ENCODE results near the gene PRMT1.

The PRMT1 gene

DNA sequence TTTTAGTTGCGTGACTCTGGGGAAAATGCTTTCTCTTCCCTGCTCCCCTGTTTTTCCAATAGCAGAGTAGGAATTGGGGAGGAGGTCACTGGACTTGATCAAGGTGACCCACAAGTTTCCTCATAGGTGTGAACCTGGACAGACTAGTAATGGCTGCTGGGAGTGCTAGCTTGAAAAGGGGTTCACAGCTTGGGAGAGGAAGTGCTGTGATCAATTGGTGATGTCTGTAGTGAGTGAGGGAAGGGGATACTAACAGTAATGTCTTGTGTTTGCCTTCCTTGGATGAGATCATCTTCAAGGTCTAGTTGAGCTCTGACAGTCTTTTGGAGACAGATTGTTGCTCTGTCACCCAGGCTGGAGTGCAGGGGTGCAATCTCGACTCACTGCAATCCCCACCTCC, 9.6 kb upstream of the PRMT1 start:
- FAIRE-seq, result no peak
- no peak for DNase-seq (ENCODE audit: low spot score)

DNA sequence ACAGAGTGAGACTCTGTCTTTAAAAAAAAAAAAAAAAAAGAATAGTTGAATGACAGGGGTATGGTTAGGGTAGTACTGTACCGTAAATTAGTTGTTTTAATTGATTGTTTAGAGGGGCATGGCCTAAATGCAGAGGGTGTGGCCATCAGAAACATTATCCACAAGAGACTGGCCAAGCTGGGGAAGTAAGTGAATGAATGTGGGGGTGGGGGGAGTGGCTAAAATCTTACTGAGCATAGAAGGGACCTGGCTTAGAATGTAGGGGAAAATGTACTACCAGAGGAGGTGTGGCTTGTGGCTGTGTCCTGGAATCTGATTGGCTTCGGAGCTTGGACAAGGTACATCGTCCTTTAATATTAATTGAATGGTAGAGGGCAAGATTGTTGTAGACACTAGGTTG, 7.6 kb upstream of the PRMT1 start:
- DNase-seq (ENCODE audit: low spot score), result no peak
- no peak for FAIRE-seq

DNA sequence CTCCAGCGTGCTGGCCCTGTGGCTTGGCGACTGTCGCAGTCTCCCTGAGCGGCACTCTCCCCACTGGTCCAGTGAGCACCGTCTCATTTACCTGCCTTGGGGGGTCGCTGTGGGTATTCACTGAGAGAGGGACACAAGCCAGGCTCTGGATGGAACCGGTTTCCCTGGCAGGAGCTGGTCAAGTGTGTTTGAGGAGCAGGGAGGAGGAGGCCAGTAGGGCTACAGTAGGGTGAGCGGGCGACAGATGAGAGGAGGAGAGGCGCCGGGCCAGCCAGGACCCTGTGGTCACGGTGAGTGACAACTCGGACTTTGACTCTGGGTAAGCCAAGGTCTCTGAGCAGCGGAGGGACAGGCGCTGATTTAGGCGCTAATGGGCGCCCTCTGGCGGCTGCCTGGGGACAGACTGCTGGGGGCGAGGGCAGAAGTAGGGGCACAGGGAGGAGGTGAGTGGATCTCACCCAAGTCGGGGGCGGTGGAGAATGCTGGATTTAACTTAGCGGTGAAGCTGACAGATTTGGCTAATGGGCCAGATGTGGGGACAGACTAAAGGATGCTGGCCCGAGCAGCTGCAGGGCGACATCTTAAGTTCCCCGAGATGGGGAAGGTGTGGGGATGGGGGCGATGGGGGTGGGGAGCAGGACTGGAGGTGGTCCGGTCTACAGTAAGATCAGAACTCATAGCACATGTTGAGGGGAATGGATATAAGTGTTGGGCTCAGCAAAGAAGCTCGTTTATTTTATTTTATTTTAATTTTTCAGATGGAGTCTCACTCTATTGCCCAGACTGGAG, 4.7 kb upstream of the PRMT1 start:
- FAIRE-seq, result no peak
- peak; percentile 54 for DNase-seq (ENCODE audit: low spot score)

DNA sequence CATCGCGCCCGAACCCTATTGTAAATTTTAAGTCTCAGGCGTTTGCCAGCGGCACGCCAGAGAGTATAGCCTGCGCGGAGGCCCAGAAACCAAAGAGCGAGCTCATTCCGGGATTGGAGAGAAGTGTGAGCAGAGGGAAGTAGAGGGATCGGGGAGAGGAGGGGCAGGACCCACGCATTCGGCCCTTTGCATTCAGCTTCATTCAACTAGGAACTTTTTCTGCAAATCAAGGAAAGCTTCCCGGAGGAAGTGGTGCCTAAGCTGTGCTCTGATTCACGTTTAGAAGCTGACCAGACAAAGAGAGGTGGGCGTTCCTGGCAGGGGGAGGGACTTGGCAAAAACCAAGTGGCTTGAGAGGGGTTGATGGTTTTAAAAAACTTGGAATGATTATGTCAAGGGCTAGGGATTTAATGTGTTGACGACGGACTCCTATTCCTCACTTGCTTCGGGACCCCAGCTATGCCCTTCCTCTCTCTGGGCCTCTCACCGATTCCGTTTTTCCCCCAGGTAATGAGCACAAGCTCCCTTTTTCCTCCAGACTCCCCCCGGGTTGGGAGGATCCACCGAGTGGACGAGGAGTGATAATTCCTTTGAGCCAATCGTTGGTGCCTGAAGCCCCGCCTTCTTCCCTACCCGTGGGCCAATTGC, 811 bp upstream of the PRMT1 start:
- no peak for FAIRE-seq

DNA sequence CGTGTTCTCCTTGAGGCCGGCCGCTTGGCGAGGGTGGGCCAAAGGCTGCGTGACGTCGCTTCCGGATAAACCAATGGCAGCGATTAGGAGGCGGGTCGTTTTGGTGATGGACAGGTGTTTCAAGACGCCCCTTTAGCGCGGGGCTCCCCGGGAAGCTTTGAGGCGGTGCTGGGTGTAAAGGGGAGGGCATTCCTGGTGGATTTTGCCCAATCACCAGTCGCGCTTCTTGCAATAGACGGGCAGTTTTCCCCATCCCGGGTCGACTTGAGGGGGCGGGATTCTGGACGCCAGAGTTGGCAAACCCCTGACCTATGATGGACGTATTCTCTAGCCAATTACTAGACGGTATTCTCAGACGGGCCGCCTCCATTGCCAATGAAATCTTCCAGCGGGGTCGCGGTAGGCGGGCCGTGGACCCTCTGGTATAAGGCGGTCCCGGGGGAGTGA, 264 bp upstream of the PRMT1 start:
- FAIRE-seq (peak; percentile 93), DNase-seq (ENCODE audit: low spot score) (peak; percentile 99)

More for the DNA sequence above, 811 bp upstream of the PRMT1 start:
- DNase-seq (ENCODE audit: low spot score), result peak; percentile 76

DNA sequence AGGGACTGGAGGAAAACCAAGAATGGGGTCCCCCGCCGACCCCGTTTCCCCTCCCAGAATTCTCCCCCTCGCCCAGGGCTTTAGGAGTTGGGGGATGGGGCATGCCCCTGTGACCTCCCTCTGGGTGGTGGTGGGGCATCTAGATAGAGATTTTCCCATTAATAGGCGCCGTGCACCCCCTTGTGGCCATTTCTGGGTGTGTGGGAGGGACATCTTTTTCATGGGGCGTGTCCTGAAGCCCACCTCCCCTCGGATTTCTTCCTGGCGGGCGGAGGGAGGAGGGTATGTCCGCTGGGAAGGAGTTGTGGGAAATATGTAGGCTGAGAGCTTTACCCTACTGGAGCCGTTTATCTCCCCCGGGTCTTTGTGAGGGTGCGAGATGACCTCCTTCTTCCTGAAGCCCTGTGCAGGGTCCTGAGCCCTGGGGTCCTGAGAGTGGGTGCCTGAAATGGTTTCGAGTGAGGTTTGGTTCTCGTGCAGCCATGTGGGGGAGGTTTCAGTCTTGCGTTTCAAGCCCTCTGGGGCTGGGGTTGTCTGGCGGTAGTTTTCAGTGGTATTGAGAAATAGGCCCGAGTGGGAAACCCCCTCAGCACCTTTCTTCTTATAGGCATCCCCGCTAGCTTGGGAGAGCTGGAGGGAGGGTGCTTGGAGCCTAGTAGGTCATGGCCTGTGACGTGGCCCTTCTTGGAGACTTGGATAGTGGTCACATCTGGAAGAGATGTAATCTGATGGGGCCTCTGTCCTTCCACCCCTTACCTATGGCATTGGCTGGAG, 1.0 kb downstream of the PRMT1 start:
- FAIRE-seq, result no peak
- peak; percentile 48 for DNase-seq (ENCODE audit: low spot score)

DNA sequence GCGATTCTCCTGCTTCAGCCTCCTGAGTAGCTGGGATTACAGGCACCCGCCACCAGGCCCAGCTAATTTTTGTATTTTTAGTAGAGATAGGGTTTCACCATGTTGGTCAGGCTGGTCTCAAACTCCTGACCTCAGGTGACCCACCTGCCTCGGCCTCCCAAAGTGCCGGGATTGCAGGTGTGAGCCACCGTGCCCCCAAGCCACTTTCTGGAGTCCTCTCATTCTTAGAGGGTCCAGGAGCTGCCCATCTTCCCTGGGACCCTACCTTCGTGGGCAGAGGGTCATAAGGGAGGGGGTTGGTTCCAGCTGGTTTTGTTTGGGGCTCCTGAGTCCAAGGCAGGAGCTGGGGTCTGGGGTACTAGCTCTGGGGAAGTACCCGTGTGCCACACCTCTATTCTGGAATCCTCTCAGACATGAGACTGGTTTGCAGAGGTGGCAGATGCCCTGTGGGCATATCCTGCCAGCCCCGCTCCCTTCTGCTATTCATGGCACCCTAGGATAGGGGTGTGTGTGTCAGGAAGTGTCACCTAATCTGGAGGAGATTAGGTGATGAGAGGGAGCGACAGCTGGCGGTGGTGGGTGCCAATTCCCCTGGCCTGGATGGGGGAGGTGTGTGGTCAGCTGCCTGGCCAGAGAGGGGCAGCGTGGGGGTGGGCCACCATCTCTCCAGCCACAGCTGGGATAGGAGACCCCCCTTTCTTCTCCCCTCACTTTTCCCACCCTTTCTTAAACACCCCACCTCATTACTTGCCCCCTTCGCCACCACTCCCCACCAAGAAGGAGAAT, 2.1 kb downstream of the PRMT1 start:
- FAIRE-seq (no peak), DNase-seq (ENCODE audit: low spot score) (no peak)

DNA sequence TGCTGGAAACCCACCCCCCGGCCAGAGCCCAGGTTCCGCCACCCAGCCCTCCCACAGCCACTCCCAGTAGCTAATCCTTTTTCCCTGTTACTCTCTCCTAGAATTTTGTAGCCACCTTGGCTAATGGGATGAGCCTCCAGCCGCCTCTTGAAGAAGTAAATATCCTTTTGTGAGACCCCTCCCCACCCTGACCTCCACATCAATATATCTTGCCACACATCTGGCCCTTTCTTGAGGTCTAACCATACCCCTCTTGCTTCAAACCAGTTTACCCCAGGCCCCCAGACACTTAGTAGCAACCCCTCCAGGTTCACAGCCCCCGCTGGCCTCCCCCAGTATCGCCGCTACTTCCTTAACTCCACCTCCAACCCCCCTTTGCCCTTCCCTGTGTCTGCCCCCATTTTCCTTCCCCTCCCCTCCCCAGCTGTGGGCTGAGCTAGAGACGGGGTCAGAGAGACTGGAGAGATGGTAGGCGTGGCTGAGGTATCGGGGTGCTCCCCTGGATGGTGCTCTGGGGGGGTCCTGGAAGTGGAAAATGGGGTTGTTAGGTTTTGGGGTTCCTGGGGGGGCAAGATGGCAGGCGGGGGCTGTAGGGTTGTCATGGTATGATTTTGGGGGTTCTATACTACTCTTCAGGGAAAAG, 2.8 kb downstream of the PRMT1 start:
- FAIRE-seq (no peak), DNase-seq (ENCODE audit: low spot score) (no peak)

DNA sequence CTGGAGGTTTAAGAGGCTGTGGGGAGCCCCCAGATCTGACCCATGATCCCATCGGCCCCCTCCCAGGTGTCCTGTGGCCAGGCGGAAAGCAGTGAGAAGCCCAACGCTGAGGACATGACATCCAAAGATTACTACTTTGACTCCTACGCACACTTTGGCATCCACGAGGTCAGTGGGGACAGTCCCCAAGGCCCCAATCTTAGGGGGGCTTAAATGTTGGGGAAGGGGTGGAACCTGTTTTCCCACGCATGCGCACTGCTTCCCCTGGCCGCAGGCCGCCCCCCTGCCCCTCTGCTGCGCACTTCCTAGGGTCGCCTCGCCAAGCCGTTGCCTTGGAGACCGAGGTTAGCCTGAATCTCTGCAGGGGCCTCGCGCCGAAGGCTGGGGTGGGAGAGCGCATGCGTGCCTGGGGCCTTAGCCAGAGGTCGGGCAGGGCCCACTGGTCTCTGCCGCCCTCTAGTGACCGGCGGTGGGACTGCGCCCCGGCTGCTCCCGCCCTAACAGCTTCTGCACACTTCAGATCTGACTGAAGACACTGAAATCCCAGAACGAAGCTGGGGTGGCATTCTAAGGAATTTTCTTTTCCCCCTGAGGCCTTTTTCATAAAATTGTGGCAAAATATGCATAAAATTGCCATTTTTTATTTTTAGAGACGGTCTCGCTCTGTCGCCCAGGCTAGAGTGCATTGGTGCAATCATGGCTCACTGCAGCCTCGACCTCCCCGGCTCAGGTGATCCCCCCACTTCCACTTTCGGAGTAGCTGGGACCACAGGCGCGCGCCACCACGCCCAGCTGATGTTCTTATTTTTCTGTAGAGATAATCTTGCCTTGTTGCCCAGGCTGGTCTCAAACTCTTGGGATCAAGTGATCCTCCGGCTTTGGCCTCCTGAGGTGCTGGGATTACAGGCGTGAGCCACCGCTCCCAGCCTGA, 3.6 kb downstream of the PRMT1 start:
- no peak for FAIRE-seq
- peak; percentile 70 for DNase-seq (ENCODE audit: low spot score)

DNA sequence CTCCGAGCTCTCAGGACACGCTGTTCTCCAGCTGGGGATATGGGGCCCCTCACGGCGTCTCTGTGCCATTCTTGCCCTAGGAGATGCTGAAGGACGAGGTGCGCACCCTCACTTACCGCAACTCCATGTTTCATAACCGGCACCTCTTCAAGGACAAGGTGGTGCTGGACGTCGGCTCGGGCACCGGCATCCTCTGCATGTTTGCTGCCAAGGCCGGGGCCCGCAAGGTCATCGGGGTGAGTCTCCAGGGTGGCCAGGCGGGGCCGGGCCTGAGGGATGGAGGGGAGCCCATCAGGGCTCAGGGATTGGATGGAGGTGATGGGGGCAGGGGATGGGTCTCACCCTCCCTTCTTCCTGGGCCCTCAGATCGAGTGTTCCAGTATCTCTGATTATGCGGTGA, 4.8 kb downstream of the PRMT1 start:
- FAIRE-seq (no peak), DNase-seq (ENCODE audit: low spot score) (no peak)

DNA sequence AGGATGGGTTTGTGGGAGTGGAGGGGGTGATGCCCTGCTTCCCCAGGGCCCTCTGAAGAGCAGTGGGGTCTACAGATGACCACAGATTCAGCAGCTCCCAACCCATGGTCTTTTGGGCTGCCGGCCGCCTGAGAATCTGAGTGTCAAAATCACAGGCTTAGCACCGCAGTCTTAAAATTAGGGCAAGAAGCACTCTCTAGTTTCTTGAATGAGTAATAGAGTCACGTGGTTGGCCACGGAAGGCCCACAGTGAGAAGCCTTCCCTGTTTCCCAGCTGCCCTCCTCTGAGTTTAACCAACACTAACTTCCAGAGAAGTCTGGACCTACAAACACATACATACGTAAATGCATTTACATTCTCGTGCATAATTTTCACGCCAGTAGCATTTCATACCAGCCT, 5.2 kb downstream of the PRMT1 start:
- FAIRE-seq (no peak), DNase-seq (ENCODE audit: low spot score) (no peak)

DNA sequence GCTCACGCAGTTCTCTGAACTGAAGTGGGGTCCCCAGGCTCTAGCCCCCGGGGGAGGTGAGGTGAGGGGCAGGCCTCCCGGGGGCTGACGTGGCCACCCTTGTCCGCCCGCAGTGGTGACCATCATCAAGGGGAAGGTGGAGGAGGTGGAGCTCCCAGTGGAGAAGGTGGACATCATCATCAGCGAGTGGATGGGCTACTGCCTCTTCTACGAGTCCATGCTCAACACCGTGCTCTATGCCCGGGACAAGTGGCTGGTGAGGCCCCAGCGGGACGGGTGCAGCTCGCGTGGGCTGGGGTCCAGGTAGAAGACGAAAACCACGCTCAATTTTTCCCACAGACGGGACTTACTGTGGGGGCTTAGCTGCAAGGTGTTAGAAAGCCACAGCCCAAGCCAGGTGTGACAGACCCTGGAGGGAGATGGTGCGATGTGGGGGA, 6.8 kb downstream of the PRMT1 start:
- no peak for DNase-seq (ENCODE audit: low spot score)

DNA sequence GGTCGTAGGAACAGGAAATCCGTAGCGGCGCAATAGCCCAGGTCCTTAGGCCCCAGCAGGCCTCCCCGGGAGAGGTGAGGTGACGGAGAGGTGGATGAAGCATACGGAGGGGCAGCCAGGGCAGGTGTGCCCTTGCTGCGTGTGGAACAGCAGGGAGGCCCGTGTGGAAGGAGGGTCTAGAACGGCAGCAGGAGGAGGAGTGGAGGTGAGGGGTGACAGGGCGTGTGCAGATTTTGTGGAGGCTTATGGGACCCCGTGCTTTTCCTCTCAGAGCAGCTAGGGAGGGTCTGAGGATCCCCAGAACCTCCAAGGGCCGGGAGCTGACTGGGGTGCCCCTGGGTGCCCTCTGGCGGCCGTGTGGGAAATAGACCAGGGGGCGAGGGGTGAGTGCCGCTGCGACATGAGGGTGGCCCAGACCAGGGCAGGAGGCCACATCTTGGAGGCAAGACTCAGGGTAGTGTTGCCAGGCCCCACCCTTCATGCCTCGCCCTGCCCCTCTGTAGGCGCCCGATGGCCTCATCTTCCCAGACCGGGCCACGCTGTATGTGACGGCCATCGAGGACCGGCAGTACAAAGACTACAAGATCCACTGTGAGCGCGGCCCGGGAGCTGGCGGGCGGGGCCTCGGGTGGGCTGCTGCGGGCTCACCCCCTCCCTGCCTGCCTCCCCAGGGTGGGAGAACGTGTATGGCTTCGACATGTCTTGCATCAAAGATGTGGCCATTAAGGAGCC, 7.3 kb downstream of the PRMT1 start:
- FAIRE-seq (no peak), DNase-seq (ENCODE audit: low spot score) (no peak)

More for the DNA sequence above, 6.8 kb downstream of the PRMT1 start:
- no peak for FAIRE-seq

DNA sequence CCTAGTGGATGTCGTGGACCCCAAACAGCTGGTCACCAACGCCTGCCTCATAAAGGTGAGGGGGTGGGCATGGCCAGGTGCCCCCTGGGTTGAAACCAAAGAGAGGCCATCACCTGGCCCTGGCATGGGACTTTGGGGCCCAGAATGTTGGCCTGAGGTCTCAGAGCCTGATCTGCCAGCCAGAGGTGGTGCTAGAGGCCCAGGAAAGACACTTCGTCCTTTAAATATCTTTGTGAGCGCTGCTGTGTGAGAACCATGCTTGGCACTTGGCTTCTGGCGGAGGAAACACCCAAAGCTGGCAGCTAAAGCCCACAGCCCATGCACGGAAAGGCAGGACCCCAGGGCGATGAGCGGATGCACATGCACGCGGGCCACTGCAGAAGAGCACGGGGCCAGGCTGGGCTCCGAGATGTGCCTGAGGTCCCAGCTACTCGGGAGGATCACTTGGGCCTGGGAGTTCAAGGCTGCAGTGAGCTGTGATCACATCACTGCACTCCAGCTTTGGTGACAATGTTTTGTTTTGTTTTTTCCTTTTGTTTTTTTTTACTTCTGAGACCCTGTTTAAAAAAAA, 8.0 kb downstream of the PRMT1 start:
- DNase-seq (ENCODE audit: low spot score), result no peak
- FAIRE-seq, result no peak

DNA sequence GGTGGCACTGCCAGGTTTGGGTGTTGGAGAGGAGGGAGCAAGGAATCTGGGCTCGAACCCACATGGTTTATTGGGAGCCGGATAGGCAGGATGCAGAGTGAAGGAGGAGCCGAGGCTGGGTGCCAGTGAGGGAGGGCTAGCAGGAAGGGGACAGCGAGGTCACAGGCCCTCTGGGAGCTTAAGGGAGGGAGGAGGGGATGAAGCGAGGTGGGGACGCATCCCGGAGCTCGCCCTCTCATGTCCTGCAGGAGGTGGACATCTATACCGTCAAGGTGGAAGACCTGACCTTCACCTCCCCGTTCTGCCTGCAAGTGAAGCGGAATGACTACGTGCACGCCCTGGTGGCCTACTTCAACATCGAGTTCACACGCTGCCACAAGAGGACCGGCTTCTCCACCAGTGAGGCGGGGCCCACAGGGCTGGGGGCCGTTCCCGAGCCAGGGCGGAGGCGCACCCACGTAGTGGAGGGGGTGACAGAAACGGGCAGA, 8.8 kb downstream of the PRMT1 start:
- DNase-seq (ENCODE audit: low spot score) (no peak), FAIRE-seq (no peak)

DNA sequence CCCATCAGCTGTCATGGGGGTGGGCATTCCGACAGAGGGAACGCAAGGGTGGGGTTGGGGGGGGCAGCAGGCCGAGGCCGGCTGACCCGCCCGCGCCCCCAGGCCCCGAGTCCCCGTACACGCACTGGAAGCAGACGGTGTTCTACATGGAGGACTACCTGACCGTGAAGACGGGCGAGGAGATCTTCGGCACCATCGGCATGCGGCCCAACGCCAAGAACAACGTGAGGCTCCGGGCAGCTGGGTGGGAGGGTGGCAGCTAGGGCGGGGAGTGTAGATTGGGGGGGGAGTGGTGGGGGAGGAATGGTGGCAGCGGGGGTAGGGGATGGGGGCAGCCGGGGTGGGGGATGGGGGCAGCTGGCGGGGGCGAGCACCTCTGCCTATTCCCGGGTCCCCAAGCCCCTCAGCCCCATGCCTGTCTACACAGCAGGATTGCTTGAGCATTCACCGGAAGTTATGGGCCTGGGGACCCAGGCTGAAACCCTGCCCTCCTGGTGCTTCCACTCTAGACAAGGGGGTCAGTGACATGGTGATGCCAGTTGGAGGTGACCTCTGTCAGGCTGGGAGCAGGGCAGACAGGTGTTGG, 9.5 kb downstream of the PRMT1 start:
- FAIRE-seq (no peak), DNase-seq (ENCODE audit: low spot score) (no peak)

DNA sequence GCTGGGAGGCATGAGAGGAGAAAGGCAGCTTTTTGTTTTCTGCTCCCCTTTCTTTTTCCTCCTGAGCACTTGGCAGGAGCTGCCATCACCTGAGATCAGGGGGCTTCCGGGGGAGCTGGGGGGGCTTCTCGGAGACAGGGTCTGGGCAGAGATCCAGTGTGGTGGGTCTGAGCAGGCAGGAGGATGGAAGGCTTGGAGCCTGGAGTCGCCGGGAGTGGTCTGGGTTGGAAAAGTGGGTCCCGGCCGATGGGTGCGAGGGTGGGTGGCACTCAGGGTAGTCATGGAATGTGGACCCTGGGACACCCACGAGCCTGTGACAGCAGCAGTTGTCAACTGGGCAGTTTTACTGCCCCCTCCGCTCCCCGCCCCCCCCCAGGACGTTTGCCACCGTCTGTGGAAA, 10.1 kb downstream of the PRMT1 start:
- DNase-seq (ENCODE audit: low spot score) (no peak), FAIRE-seq (no peak)

All from RCC 7860 (cell line).